Peyer's patch (tissue), 4 donors: ENCODE results near the gene CCDC182.

Source experiments
- POLR2A ChIP-seq, 2 donors: fragments of 450-650 bp; IDR thresholded peaks; one replicate each; pipeline ENCODE4 v1.5.1; 2017; ENCODE audit warnings: antibody characterized with exemption in 2 of 2, mild to moderate bottlenecking in 2 of 2, moderate library complexity in 2 of 2
- TF ChIP-seq, protein P1 (sequence below), 6 experiments: fragments of 450-650 bp in 4 of 6; fragments of 200-600 bp in 2 of 6; sonication (generic) in 1 of 6; IDR thresholded peaks; one replicate each; pipeline ENCODE4 v1.5.1; 2017 to 2019; ENCODE audit warnings: antibody characterized with exemption in 6 of 6, mild to moderate bottlenecking in 3 of 6, moderate library complexity in 1 of 6

DNA sequence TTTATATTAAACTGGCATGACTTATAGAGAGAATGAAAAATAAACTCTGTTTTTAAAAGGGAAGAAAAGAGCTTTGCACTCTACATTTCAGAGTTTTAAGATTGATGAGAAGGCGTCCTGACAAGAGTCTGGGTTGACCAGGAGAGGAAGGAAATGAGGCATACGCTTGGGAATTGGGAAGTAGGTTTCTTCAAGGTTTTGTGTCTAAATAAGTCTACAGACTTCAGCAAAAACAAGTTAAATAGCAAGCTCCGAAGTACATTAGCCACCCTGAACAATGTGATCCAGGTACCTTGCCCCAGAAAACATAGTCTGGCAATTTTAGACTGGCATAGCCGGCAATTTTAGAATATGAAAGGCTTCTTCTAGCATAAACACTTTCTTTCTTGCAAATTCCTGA, 28.5 kb upstream of the CCDC182 start:
- TF ChIP-seq, protein P1, sequence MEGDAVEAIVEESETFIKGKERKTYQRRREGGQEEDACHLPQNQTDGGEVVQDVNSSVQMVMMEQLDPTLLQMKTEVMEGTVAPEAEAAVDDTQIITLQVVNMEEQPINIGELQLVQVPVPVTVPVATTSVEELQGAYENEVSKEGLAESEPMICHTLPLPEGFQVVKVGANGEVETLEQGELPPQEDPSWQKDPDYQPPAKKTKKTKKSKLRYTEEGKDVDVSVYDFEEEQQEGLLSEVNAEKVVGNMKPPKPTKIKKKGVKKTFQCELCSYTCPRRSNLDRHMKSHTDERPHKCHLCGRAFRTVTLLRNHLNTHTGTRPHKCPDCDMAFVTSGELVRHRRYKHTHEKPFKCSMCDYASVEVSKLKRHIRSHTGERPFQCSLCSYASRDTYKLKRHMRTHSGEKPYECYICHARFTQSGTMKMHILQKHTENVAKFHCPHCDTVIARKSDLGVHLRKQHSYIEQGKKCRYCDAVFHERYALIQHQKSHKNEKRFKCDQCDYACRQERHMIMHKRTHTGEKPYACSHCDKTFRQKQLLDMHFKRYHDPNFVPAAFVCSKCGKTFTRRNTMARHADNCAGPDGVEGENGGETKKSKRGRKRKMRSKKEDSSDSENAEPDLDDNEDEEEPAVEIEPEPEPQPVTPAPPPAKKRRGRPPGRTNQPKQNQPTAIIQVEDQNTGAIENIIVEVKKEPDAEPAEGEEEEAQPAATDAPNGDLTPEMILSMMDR (IDR thresholded peaks at IDR 0.05): no peak
- no peak for TF ChIP-seq POLR2A (IDR thresholded peaks at IDR 0.05)
